Neural cell (in vitro differentiated cells): ENCODE measurements around the gene SLC8A1. TPM values are rescaled to one million over a fixed set of nuclear protein-coding genes. Genes with fewer than 3 reads are reported as not detected.

ENCODE experiments used
- H2AFZ ChIP-seq: fragments of 200-600, 300-800 bp; sonication (generic), shearing (Covaris generic); 2 replicates; pipeline ENCODE4 v1.6.0; 2014; ENCODE audit warnings: low read depth, mild to moderate bottlenecking, antibody characterized with exemption, low read length, moderate library complexity
- H3F3A ChIP-seq: fragments of 200-600 bp; shearing (Covaris generic); 2 replicates; pipeline ENCODE4 v1.6.1; 2016; ENCODE audit warnings: mild to moderate bottlenecking, moderate library complexity, mixed read lengths, antibody characterized with exemption, low read length; ENCODE audit not compliant: insufficient read depth, poor library complexity, severe bottlenecking
- H3K27ac ChIP-seq: fragments of 200-600, 300-800 bp; sonication (generic), shearing (Covaris generic); 2 replicates; pipeline ENCODE4 v1.5.1; 2014; ENCODE audit warnings: mild to moderate bottlenecking, low read length, moderate library complexity
- H3K27me3 ChIP-seq: fragments of 300-800, 200-600 bp; sonication (generic), shearing (Covaris generic); 2 replicates; pipeline ENCODE4 v1.6.0; 2014; ENCODE audit warnings: mild to moderate bottlenecking, low read depth, low read length, moderate library complexity; ENCODE audit not compliant: insufficient read depth
- H3K36me3 ChIP-seq: fragments of 300-800, 200-600 bp; sonication (generic), shearing (Covaris generic); 2 replicates; pipeline ENCODE4 v1.5.1; 2014; ENCODE audit warnings: mild to moderate bottlenecking, antibody characterized with exemption, low read length, moderate library complexity; ENCODE audit not compliant: insufficient read depth
- H3K4me2 ChIP-seq: fragments of 300-800, 200-600 bp; sonication (generic), shearing (Covaris generic); 2 replicates; pipeline ENCODE4 v1.6.0; 2014; ENCODE audit warnings: mild to moderate bottlenecking, low read length
- H3K4me3 ChIP-seq: fragments of 300-800, 200-600 bp; sonication (generic), shearing (Covaris generic); 2 replicates; pipeline ENCODE4 v1.5.1; 2014; ENCODE audit warnings: mild to moderate bottlenecking, low read length, moderate library complexity
- H3K79me2 ChIP-seq: fragments of 200-600 bp; shearing (Covaris generic); replicated peaks from 2 replicates; pipeline ENCODE4 v1.6.0; 2014; ENCODE audit warnings: mild to moderate bottlenecking, low read length, moderate library complexity; ENCODE audit not compliant: insufficient read depth
- H3K9ac ChIP-seq: fragments of 300-800, 200-600 bp; sonication (generic), shearing (Covaris generic); 2 replicates; pipeline ENCODE4 v1.6.1; 2016; ENCODE audit warnings: mild to moderate bottlenecking, low read length, mixed read lengths
- H3K9me2 ChIP-seq: fragments of 200-600 bp; shearing (Covaris generic); 2 replicates; pipeline ENCODE4 v1.6.1; 2016; ENCODE audit warnings: mild to moderate bottlenecking, low read length, mixed read lengths; ENCODE audit not compliant: insufficient read depth
- H3K9me3 ChIP-seq: fragments of 200-600, 300-800 bp; sonication (generic), shearing (Covaris generic); 2 replicates; pipeline ENCODE4 v1.6.1; 2016; ENCODE audit warnings: mild to moderate bottlenecking, mixed run types, low read length, moderate library complexity, mixed read lengths
- H4K20me1 ChIP-seq: fragments of 200-600 bp; shearing (Covaris generic); 2 replicates; pipeline ENCODE4 v1.6.1; 2016; ENCODE audit warnings: mild to moderate bottlenecking, mixed run types; ENCODE audit not compliant: insufficient read depth
- EP300 ChIP-seq: fragments of 450-650 bp; conservative IDR thresholded peaks from 2 replicates; pipeline ENCODE4 v1.6.1; 2014; ENCODE audit warnings: antibody characterized with exemption, mild to moderate bottlenecking, moderate library complexity; ENCODE audit not compliant: poor library complexity, severe bottlenecking
- EZH2 ChIP-seq: fragments of 200-600, 300-800 bp; shearing (Covaris generic), sonication (generic); IDR thresholded peaks from 2 replicates; pipeline ENCODE4 v1.6.1; 2014; ENCODE audit warnings: antibody characterized with exemption, low read length, borderline replicate concordance, mild to moderate bottlenecking; ENCODE audit not compliant: insufficient read depth, poor library complexity, severe bottlenecking
- MXI1 ChIP-seq: fragments of 450-650 bp; conservative IDR thresholded peaks from 2 replicates; pipeline ENCODE4 v1.6.1; 2014; ENCODE audit warnings: antibody characterized with exemption, mild to moderate bottlenecking; ENCODE audit not compliant: poor library complexity, severe bottlenecking
- POLR2AphosphoS5 ChIP-seq: IDR thresholded peaks from 2 replicates; pipeline ENCODE4 v1.6.1; 2012
- RAD21 ChIP-seq: fragments of 450-650 bp; conservative IDR thresholded peaks from 2 replicates; pipeline ENCODE4 v1.6.1; 2014; ENCODE audit warnings: antibody characterized with exemption, mild to moderate bottlenecking, moderate library complexity
- SMC3 ChIP-seq: fragments of 450-650 bp; conservative IDR thresholded peaks from 2 replicates; pipeline ENCODE4 v1.6.1; 2014; ENCODE audit warnings: antibody characterized with exemption, mild to moderate bottlenecking, moderate library complexity; ENCODE audit not compliant: poor library complexity
- TAF1 ChIP-seq: IDR thresholded peaks from 2 replicates; pipeline ENCODE4 v1.6.1; 2012; ENCODE audit warnings: low read depth
- polyA plus RNA-seq: library from polyadenylated mRNA; depleted of rRNA; stranded (reverse); fragments of >200 nt; gene quantifications from 2 replicates; pipeline ENCODE4 v1.2.3, GENCODE V29; 2014
- TF ChIP-seq, protein P1 (sequence below): IDR thresholded peaks from 2 replicates; pipeline ENCODE4 v1.6.1; 2012; ENCODE audit warnings: borderline replicate concordance
- TF ChIP-seq, protein P2 (sequence below): fragments of 450-650 bp; IDR thresholded peaks from 2 replicates; pipeline ENCODE4 v1.5.1; 2014; ENCODE audit warnings: antibody characterized with exemption, mild to moderate bottlenecking, moderate library complexity; ENCODE audit not compliant: poor library complexity, severe bottlenecking

The SLC8A1 gene
- polyA plus RNA-seq, 1 donor from 2014 or later = 18.7 TPM

DNA sequence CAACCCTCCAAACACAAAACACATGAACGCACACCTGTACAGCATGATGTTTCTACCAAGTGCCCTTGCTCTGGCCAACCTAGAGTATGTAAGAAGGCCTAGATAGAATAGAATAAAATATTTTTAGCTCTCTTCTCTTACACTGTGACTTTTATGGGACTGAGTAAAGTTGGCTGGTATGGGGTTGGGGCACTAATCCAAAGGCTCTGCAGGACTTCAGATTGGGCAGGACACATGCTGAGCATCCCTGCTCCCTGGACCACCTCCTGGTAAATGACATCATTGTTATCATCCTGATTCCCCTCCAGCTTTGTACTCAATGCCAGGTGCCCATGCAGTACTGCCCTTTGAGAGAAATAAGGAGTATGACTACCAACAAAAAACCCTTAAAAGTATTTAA, 322.2 kb downstream of the SLC8A1 start:
- Histone ChIP-seq H3K9me2 (no peaks in the 10 kb centered on the region), H4K20me1 (no peaks in the 10 kb centered on the region)

DNA sequence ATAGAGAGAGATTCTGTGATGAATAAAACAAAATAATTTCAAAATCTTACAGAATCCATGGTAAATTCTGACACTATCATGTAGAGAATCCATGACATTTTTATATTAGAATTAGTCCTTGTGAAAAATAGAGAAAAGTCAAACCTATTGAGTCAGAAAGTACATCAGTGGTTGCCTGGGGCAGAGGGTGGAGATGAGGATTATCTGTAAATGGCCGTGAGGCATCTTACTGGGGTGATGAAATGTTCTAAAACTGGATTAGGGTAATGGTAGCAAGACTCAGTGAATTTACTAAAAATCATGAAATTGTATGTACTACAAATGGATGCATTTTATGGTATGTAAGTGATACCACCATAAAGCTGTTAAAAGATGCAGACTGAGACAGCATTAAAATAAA, 323.1 kb downstream of the SLC8A1 start:
- H3K9me2 ChIP-seq = no peaks in the 10 kb centered on the region
- no peak for TF ChIP-seq POLR2AphosphoS5
- no peak for TF ChIP-seq EP300
- H3K4me2 ChIP-seq = no peak overlapping the region
- H3K4me3 ChIP-seq = no peak overlapping the region
- H3K36me3 ChIP-seq = no peaks in the 10 kb centered on the region
- H2AFZ ChIP-seq = no peak overlapping the region
- no peaks in the 10 kb centered on the region for H4K20me1 ChIP-seq
- H3K9me3 ChIP-seq = no peaks in the 10 kb centered on the region
- no peak overlapping the region for H3K27ac ChIP-seq
- no peaks in the 10 kb centered on the region for H3K27me3 ChIP-seq
- no peak overlapping the region for H3K9ac ChIP-seq
- H3K79me2 ChIP-seq = no peaks in the 10 kb centered on the region
- H3F3A ChIP-seq = no peaks in the 10 kb centered on the region

More for the DNA sequence above, 322.2 kb downstream of the SLC8A1 start:
- no peaks in the 10 kb centered on the region for H3F3A ChIP-seq
- no peaks in the 10 kb centered on the region for H3K79me2 ChIP-seq
- no peak overlapping the region for H3K9ac ChIP-seq
- no peak overlapping the region for H3K4me2 ChIP-seq
- H3K4me3 ChIP-seq = no peak overlapping the region
- no peak overlapping the region for H2AFZ ChIP-seq
- no peaks in the 10 kb centered on the region for H3K9me3 ChIP-seq
- H3K36me3 ChIP-seq = no peaks in the 10 kb centered on the region
- no peak overlapping the region for H3K27ac ChIP-seq
- H3K27me3 ChIP-seq = no peaks in the 10 kb centered on the region
- TF ChIP-seq SMC3 (no peak), EP300 (no peak), MXI1 (no peak), EZH2 (no peak), POLR2AphosphoS5 (no peak), TAF1 (no peak), RAD21 (no peak)
- TF ChIP-seq, protein P1, sequence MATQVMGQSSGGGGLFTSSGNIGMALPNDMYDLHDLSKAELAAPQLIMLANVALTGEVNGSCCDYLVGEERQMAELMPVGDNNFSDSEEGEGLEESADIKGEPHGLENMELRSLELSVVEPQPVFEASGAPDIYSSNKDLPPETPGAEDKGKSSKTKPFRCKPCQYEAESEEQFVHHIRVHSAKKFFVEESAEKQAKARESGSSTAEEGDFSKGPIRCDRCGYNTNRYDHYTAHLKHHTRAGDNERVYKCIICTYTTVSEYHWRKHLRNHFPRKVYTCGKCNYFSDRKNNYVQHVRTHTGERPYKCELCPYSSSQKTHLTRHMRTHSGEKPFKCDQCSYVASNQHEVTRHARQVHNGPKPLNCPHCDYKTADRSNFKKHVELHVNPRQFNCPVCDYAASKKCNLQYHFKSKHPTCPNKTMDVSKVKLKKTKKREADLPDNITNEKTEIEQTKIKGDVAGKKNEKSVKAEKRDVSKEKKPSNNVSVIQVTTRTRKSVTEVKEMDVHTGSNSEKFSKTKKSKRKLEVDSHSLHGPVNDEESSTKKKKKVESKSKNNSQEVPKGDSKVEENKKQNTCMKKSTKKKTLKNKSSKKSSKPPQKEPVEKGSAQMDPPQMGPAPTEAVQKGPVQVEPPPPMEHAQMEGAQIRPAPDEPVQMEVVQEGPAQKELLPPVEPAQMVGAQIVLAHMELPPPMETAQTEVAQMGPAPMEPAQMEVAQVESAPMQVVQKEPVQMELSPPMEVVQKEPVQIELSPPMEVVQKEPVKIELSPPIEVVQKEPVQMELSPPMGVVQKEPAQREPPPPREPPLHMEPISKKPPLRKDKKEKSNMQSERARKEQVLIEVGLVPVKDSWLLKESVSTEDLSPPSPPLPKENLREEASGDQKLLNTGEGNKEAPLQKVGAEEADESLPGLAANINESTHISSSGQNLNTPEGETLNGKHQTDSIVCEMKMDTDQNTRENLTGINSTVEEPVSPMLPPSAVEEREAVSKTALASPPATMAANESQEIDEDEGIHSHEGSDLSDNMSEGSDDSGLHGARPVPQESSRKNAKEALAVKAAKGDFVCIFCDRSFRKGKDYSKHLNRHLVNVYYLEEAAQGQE = no peak
- TF ChIP-seq, protein P2, sequence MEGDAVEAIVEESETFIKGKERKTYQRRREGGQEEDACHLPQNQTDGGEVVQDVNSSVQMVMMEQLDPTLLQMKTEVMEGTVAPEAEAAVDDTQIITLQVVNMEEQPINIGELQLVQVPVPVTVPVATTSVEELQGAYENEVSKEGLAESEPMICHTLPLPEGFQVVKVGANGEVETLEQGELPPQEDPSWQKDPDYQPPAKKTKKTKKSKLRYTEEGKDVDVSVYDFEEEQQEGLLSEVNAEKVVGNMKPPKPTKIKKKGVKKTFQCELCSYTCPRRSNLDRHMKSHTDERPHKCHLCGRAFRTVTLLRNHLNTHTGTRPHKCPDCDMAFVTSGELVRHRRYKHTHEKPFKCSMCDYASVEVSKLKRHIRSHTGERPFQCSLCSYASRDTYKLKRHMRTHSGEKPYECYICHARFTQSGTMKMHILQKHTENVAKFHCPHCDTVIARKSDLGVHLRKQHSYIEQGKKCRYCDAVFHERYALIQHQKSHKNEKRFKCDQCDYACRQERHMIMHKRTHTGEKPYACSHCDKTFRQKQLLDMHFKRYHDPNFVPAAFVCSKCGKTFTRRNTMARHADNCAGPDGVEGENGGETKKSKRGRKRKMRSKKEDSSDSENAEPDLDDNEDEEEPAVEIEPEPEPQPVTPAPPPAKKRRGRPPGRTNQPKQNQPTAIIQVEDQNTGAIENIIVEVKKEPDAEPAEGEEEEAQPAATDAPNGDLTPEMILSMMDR = no peak
